Measurements from ENCODE around the gene GPR12.

DNA sequence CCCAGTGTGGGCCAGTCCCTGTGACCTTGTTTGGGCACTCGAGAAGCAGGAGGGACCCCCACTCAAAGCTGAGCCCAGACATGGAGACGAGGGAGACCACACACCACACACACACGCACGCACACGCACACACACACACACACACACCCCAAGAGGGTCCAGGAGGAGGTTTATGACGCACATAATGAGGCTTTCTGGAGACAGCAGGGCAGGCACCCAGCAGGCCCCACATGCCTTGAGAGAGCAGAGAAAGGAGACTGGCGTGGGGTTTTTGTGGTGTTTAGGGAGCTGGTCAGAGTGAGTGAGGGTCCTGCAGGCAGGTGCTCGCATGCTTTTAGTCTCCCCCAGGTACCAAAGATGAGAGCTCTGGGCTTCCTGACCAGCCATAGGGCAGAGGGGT is 42.4 kb downstream of the GPR12 start:
- TF ChIP-seq POLR2A (IDR thresholded peaks at IDR 0.05; ENCODE audit: low read length) (no peak), GATA1 (IDR thresholded peaks at IDR 0.05; ENCODE audit: low read depth, low read length) (no peak)

Data from erythroblast (primary cell).